ENCODE data around the gene MRPS22. TPM values are rescaled to one million over a fixed set of nuclear protein-coding genes. Genes with fewer than 3 reads are reported as not detected.

MRPS22 gene
- total RNA-seq, 3 donors from 2014 or later = 45.2 to 47.9 (median 46.4) TPM

- no peak overlapping the region for H3K27ac ChIP-seq
- intact Hi-C loops (cut with DNase I; ENCODE audit: low total_unique reads) = loop anchor here (10.0 kb wide), 1 partner anchor 380 kb away; the partner anchor contains the start of genes FOXL2 and FOXL2NB
- TF ChIP-seq, protein P1, sequence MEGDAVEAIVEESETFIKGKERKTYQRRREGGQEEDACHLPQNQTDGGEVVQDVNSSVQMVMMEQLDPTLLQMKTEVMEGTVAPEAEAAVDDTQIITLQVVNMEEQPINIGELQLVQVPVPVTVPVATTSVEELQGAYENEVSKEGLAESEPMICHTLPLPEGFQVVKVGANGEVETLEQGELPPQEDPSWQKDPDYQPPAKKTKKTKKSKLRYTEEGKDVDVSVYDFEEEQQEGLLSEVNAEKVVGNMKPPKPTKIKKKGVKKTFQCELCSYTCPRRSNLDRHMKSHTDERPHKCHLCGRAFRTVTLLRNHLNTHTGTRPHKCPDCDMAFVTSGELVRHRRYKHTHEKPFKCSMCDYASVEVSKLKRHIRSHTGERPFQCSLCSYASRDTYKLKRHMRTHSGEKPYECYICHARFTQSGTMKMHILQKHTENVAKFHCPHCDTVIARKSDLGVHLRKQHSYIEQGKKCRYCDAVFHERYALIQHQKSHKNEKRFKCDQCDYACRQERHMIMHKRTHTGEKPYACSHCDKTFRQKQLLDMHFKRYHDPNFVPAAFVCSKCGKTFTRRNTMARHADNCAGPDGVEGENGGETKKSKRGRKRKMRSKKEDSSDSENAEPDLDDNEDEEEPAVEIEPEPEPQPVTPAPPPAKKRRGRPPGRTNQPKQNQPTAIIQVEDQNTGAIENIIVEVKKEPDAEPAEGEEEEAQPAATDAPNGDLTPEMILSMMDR (IDR thresholded peaks at IDR 0.05) = no peak
- TF ChIP-seq POLR2A (IDR thresholded peaks at IDR 0.05) (no peak), POLR2AphosphoS5 (IDR thresholded peaks at IDR 0.05) (no peak)
These were observed 19.4 kb upstream of the MRPS22 start for GRCh38 chr3:139324456-139324855.

DNA sequence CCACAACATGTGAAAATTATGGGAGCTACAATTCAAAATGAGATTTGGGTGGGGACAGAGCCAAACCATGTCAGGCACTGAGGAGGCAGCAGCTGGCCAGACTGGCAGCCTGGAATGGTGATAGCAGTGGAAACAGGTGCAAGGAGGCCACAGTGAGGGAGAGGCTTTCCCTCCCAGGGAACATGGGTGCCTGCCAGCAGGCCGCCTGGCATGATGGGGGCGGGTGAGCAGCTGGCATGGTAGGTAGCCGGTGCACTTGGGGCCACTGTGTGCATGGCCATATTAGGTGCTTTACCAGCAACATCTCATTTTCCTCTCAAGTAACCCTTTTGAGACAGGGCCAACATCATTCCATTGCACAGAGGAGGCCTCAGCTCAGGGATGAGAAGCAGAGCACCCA, 18.3 kb upstream of the MRPS22 start:
- Histone ChIP-seq H3K9me3 (no peaks in the 10 kb centered on the region), H3K4me3 (no peak overlapping the region), H3K4me1 (no peaks in the 10 kb centered on the region), H3K27ac (no peak overlapping the region), H3K27me3 (peaks cover 0 to 6% of the 10 kb centered on the region in 2 donors), H3K36me3 (no peaks in the 10 kb centered on the region)
- TF ChIP-seq POLR2A (IDR thresholded peaks at IDR 0.05) (no peak), POLR2AphosphoS5 (IDR thresholded peaks at IDR 0.05) (no peak)
- TF ChIP-seq, protein P1 (IDR thresholded peaks at IDR 0.05) = no peak
- intact Hi-C loops (cut with DNase I; ENCODE audit: low total_unique reads) = loop anchor here (10.0 kb wide), 1 partner anchor 381 kb away; the partner anchor contains the start of genes FOXL2 and FOXL2NB
- DNase-seq (ENCODE audit: low spot score in 2 of 2) = no peak

More at GRCh38 chr3:139324456-139324855, 19.4 kb upstream of the MRPS22 start:
- Histone ChIP-seq H3K4me1 (no peaks in the 10 kb centered on the region), H3K27me3 (no peaks in the 10 kb centered on the region), H3K36me3 (no peaks in the 10 kb centered on the region), H3K9me3 (no peaks in the 10 kb centered on the region), H3K4me3 (no peak overlapping the region)
- no peak for DNase-seq (ENCODE audit: low spot score in 2 of 2)

- Histone ChIP-seq H3K4me1 (no peaks in the 10 kb centered on the region), H3K36me3 (no peaks in the 10 kb centered on the region), H3K4me3 (no peak overlapping the region), H3K9me3 (no peaks in the 10 kb centered on the region), H3K27me3 (peaks cover 0 to 8% of the 10 kb centered on the region in 2 donors), H3K27ac (no peak overlapping the region)
- DNase-seq (ENCODE audit: low spot score in 2 of 2) = no peak
- TF ChIP-seq, protein P1 (IDR thresholded peaks at IDR 0.05) = no peak
- TF ChIP-seq POLR2AphosphoS5 (IDR thresholded peaks at IDR 0.05) (no peak), POLR2A (IDR thresholded peaks at IDR 0.05) (no peak)
- intact Hi-C loops (cut with DNase I; ENCODE audit: low total_unique reads) = loop anchor here (10.0 kb wide), 1 partner anchor 381 kb away; the partner anchor contains the start of genes FOXL2 and FOXL2NB
These were observed 17.7 kb upstream of the MRPS22 start for GRCh38 chr3:139326131-139326530.

- peaks cover 0 to 8% of the 10 kb centered on the region in 2 donors for H3K27me3 ChIP-seq
- no peaks in the 10 kb centered on the region for H3K9me3 ChIP-seq
- no peaks in the 10 kb centered on the region for H3K36me3 ChIP-seq
- intact Hi-C loops (cut with DNase I; ENCODE audit: low total_unique reads) = loop anchor here (10.0 kb wide), 1 partner anchor 382 kb away; the partner anchor contains the start of genes FOXL2 and FOXL2NB
- H3K27ac ChIP-seq = no peak overlapping the region
- H3K4me3 ChIP-seq = no peak overlapping the region
- DNase-seq (ENCODE audit: low spot score in 2 of 2) = no peak
- no peaks in the 10 kb centered on the region for H3K4me1 ChIP-seq
- TF ChIP-seq, protein P1 (IDR thresholded peaks at IDR 0.05) = no peak
These were observed 17.1 kb upstream of the MRPS22 start for GRCh38 chr3:139326707-139327106.

- intact Hi-C loops (cut with DNase I; ENCODE audit: low total_unique reads) = loop anchor here (10.0 kb wide), 1 partner anchor 382 kb away; the partner anchor contains the start of genes FOXL2 and FOXL2NB
- Histone ChIP-seq H3K9me3 (no peaks in the 10 kb centered on the region), H3K27me3 (peaks cover 0 to 13% of the 10 kb centered on the region in 2 donors), H3K4me3 (no peak overlapping the region), H3K4me1 (no peaks in the 10 kb centered on the region), H3K27ac (no peak overlapping the region), H3K36me3 (no peaks in the 10 kb centered on the region)
- TF ChIP-seq, protein P1 (IDR thresholded peaks at IDR 0.05) = no peak
- no peak for TF ChIP-seq POLR2A (IDR thresholded peaks at IDR 0.05)
- TF ChIP-seq POLR2AphosphoS5 (IDR thresholded peaks at IDR 0.05) = no peak
- DNase-seq (ENCODE audit: low spot score in 2 of 2) = no peak
These were observed 16.6 kb upstream of the MRPS22 start for GRCh38 chr3:139327231-139327630.
